ENCODE results near the gene PRDM16.

PRDM16 gene

DNA sequence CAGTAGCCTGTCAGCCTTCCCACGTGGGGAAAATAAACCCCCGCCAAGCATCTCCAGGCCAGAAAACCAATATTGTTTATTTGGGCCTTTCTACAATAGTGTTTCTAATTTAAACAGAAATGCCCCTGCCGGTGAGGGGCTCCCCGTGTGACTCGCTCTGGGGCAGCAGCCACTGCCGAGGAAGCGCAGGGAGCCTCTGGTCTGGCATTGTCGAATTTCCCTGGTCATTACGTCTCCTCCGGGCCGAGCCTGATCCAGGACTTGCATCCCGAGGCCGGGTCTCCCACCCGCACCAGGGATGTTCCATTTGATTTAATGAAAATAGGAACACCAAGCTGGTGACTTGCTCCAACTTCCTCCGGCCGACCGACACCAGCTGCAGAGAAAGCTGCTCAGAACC is 20.5 kb downstream of the PRDM16 start:
- no peak overlapping the region for H3K27ac ChIP-seq
- DNase-seq (ENCODE audit: low spot score): no peak
- TF ChIP-seq, protein P1, sequence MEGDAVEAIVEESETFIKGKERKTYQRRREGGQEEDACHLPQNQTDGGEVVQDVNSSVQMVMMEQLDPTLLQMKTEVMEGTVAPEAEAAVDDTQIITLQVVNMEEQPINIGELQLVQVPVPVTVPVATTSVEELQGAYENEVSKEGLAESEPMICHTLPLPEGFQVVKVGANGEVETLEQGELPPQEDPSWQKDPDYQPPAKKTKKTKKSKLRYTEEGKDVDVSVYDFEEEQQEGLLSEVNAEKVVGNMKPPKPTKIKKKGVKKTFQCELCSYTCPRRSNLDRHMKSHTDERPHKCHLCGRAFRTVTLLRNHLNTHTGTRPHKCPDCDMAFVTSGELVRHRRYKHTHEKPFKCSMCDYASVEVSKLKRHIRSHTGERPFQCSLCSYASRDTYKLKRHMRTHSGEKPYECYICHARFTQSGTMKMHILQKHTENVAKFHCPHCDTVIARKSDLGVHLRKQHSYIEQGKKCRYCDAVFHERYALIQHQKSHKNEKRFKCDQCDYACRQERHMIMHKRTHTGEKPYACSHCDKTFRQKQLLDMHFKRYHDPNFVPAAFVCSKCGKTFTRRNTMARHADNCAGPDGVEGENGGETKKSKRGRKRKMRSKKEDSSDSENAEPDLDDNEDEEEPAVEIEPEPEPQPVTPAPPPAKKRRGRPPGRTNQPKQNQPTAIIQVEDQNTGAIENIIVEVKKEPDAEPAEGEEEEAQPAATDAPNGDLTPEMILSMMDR (conservative IDR thresholded peaks at IDR 0.05; ENCODE audit: low read depth): no peak
- POLR2A ChIA-PET (ENCODE audit: low non-redundant PET): interaction anchor here (1.2 kb wide), 1 partner anchor 13 kb away, joined by 4 read pairs; no protein-coding TSS in a partner anchor
- CTCF ChIA-PET: no interaction called here

DNA sequence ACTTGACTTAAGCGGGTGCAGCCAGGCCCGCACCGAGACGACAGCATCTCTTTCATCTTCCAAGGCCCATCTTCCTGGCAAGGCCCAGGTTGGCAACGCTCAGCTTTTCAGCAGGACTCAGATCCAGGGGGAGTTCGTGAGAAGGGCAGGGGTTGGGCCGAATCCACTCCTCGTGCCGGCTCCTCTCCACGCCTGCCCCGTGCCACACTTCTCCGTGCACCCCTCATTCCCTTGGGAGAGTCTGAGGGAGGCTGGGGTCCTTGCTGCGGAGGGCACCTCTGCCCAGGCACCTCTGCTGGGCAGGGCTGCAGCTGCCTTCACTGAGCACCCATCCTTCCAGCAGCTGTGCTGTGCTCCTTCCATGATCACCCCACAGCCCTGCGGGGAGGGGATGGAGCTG is 22.3 kb downstream of the PRDM16 start:
- CTCF ChIA-PET: interaction anchor here (0.6 kb wide), 1 partner anchor 136 kb away, joined by 3 read pairs; no protein-coding TSS in a partner anchor
- POLR2A ChIA-PET (ENCODE audit: low non-redundant PET): no interaction called here
- TF ChIP-seq, protein P1 (conservative IDR thresholded peaks at IDR 0.05; ENCODE audit: low read depth): no peak
- no peak overlapping the region for H3K27ac ChIP-seq
- DNase-seq (ENCODE audit: low spot score): no peak

DNA sequence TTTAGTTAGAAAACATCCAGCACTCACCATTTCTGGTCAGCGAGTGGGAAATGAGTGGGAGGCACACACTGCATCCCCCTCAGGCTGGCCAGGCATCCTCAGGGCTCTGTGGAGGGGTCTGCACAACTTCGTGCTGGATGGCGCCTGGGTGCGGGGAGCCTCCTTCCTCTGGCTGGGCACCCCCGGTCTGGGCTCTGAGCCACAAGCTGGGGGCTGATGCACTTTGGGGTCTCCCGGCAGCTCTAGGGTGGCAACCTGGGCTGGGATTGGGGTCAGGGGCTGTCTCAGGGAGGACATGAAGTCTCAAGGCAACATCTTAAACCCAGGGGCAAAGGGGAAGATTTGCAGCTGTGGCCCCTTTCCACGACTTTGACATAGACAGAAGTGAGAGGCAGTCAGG is 23.5 kb downstream of the PRDM16 start:
- ChIA-PET CTCF (no interaction called here), POLR2A (ENCODE audit: low non-redundant PET) (no interaction called here)
- no peak overlapping the region for H3K27ac ChIP-seq
- DNase-seq (ENCODE audit: low spot score): no peak
- TF ChIP-seq, protein P1 (conservative IDR thresholded peaks at IDR 0.05; ENCODE audit: low read depth): no peak

DNA sequence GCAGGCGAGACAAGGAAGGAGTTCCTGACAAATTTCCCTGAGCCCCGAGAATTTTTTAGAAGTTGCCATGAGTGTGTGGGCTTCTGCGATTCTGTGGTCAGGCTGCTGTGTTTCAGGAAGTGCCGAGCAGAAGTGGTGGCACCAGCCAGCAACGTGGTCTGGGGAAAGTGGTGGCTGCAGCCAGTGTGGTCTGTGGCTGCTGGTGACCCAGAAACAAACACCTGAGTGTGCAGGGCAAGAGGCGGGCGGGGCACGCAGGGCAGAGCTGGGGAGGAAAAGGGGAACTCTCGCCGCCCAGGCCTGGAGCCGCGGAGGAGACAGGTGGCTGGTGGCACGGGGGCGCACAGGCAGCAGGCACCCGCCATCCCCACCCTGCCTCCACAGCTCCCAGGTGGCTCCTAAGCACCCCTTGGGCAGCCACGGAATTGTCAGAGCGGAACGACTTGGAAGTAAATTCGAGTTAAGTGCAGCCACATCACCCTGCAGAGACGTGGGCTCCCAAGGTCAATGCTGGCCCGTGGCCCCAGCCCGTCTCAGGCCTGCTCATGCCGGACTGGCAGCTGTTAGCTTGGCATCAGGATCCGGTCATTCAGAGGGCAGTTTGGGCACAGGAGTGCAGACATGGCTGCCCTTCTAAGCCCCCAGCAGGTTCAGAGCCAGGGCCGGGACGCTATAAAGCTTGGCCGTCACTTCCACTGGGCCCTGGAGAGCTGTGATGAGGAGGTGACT is 25.1 kb downstream of the PRDM16 start:
- CTCF ChIA-PET: no interaction called here

DNA sequence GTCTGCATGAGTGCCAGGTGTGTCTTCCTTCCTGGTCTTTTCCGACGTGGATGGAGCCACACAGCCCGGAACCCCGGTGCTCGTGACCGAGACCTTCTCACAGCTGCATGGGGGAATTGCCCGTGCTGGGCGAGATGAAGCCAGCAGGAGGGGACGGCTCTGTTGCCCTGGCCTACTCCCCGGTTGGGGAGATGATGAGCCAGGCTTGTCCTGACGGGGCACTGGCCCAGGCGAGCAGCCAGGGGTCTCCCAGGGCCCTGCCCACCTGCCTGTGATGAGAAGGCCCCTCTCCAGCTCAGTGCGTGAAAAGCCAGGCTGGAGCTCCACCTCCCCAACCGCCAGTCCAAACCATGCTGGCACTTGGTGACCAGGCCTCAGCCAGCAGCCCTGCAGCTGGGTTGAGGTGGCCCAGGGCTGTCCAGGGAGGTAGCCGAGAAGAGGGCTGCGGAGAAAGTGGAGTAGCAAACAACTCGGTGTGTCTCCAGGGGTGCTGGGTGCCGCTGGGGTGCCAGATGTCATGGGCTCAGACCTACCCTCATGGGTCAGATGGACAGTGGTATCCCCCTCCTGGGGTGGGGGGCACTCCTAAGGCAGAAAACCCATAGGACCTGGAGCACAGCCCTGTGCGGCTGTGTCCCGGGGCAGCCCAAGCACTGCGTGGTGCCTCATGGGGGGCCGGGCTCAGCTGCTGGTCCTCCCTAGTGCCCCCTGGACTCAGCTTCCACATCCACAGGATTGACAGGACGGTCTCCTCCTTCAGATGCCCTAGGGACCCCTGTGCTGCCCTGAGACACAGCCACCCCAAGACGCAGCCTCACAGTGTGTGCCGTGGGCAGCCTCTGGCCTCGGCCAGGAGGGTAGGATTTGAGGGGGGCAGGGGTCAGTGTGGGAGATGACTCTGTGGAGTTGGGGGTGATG is 26.1 kb downstream of the PRDM16 start:
- H3K27ac ChIP-seq: no peak overlapping the region
- TF ChIP-seq, protein P1 (conservative IDR thresholded peaks at IDR 0.05; ENCODE audit: low read depth): no peak
- DNase-seq (ENCODE audit: low spot score): no peak
- CTCF ChIA-PET: no interaction called here
- POLR2A ChIA-PET (ENCODE audit: low non-redundant PET): no interaction called here

More for the DNA sequence above, 25.1 kb downstream of the PRDM16 start:
- no peak for DNase-seq (ENCODE audit: low spot score)
- POLR2A ChIA-PET (ENCODE audit: low non-redundant PET): no interaction called here
- TF ChIP-seq, protein P1 (conservative IDR thresholded peaks at IDR 0.05; ENCODE audit: low read depth): no peak
- H3K27ac ChIP-seq: no peak overlapping the region

DNA sequence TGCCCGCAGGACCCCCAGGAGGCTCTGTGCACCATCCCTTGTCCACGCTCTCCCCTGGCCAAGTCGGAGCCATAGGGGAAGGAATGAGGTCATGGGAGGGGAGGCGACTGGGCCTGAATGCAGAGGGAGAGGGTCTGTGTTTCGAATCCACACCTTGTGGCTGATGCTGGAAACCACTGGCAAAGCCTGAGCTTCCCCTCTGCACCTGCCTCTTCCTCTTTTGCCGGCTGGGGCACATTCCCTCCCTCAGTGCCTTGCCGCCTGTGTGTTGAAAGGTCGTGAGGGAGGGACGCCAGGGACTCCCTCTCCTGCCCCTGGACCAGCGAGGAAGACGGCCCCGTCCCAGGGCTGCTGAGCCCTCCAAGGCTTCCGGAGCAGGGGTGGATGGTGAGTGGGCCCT is 27.3 kb downstream of the PRDM16 start:
- POLR2A ChIA-PET (ENCODE audit: low non-redundant PET): no interaction called here
- no peak for DNase-seq (ENCODE audit: low spot score)
- CTCF ChIA-PET: interaction anchor here (0.7 kb wide), 1 partner anchor 640 kb away, joined by 4 read pairs; no protein-coding TSS in a partner anchor
- TF ChIP-seq, protein P1 (conservative IDR thresholded peaks at IDR 0.05; ENCODE audit: low read depth): no peak
- no peak overlapping the region for H3K27ac ChIP-seq
